GM23248 (cell line): ENCODE data around the gene ALDH1A2.

Experiments used
- EZH2 ChIP-seq: fragments of 200-600 bp; sonication (generic); IDR thresholded peaks from 2 replicates; pipeline ENCODE4 v1.6.1; 2018; ENCODE audit warnings: antibody characterized with exemption, mild to moderate bottlenecking; ENCODE audit not compliant: insufficient read depth, poor library complexity, severe bottlenecking
- EZH2phosphoT487 ChIP-seq: fragments of 200-600 bp; sonication (generic); IDR thresholded peaks from 2 replicates; pipeline ENCODE4 v1.6.1; 2018; ENCODE audit warnings: antibody characterized with exemption, moderate library complexity, mild to moderate bottlenecking, low read depth; ENCODE audit not compliant: insufficient read depth

DNA sequence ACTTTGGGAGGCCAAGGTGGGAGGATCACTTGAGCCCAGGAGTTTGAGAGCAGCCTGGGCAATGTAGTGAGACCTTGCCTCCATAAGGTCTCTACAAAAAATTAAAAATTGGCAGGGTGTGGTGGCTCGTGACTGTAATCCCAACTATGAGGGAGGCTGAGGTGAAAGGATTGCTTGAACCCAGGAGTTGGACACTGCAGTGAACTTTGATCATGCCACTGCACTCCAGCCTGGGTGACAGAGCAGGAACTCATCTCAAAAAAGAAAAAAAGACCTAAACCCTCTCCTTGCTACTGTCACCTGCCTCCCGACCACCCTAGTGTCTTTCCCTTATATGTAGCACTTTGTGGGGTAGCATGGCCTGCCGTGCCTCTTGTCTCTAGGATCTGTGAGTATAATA is 48.9 kb upstream of the ALDH1A2 start:
- TF ChIP-seq EZH2 (no peak), EZH2phosphoT487 (no peak)
